GM23338 (cell line): ENCODE data around the gene AACS. TPM values are rescaled to one million over a fixed set of nuclear protein-coding genes. Genes with fewer than 3 reads are reported as not detected.

Experiments
- ATAC-seq: fragments of 200-7000 bp; cut with Tn5 transposase; 3 replicates; pipeline ENCODE4 v1.9.1; 2020
- DNase-seq: peaks from one replicate; pipeline ENCODE4 v3.0.0-alpha.2; 2015; ENCODE audit warnings: low spot score
- H2AFZ ChIP-seq: fragments of 200-600 bp; sonication (generic); 2 replicates; pipeline ENCODE4 v1.8.0; 2016; ENCODE audit warnings: antibody characterized with exemption, mild to moderate bottlenecking, moderate library complexity
- H3F3A ChIP-seq: fragments of 200-600 bp; sonication (generic); replicated peaks from 2 replicates; pipeline ENCODE4 v1.8.0; 2017; ENCODE audit warnings: antibody characterized with exemption, mixed run types, low read depth
- H3K27ac ChIP-seq: fragments of 200-600 bp; sonication (generic); 2 replicates; pipeline ENCODE4 v1.6.1; 2016; ENCODE audit warnings: low read depth
- H3K27me3 ChIP-seq: fragments of 200-600 bp; sonication (generic); 2 replicates; pipeline ENCODE4 v1.8.0; 2016; ENCODE audit warnings: mild to moderate bottlenecking, mixed run types, moderate library complexity; ENCODE audit not compliant: insufficient read depth
- H3K36me3 ChIP-seq: fragments of 200-600 bp; sonication (generic); 2 replicates; pipeline ENCODE4 v1.8.0; 2016; ENCODE audit warnings: mild to moderate bottlenecking; ENCODE audit not compliant: insufficient read depth
- H3K4me1 ChIP-seq: fragments of 200-600 bp; sonication (generic); 2 replicates; pipeline ENCODE4 v1.8.0; 2016; ENCODE audit warnings: mild to moderate bottlenecking, moderate library complexity; ENCODE audit not compliant: insufficient read depth
- H3K4me2 ChIP-seq: fragments of 200-600 bp; sonication (generic); 2 replicates; pipeline ENCODE4 v1.7.1; 2017; ENCODE audit warnings: mixed run types
- H3K4me3 ChIP-seq: fragments of 200-600 bp; sonication (generic); 2 replicates; pipeline ENCODE4 v1.6.1; 2016; ENCODE audit warnings: mixed run types
- H3K79me2 ChIP-seq: fragments of 200-600 bp; sonication (generic); replicated peaks from 2 replicates; pipeline ENCODE4 v1.8.0; 2017; ENCODE audit warnings: mild to moderate bottlenecking; ENCODE audit not compliant: insufficient read depth
- H3K9me2 ChIP-seq: fragments of 200-600 bp; sonication (generic); 2 replicates; pipeline ENCODE4 v1.8.0; 2017; ENCODE audit not compliant: insufficient read depth
- H4K20me1 ChIP-seq: fragments of 200-600 bp; sonication (generic); replicated peaks from 2 replicates; pipeline ENCODE4 v1.8.0; 2017; ENCODE audit warnings: mild to moderate bottlenecking; ENCODE audit not compliant: insufficient read depth
- H3K27ac Mint-ChIP-seq: 2 replicates; pipeline ENCODE4 v1.8.0; 2020; ENCODE audit warnings: inconsistent platforms, mild to moderate bottlenecking, moderate library complexity, mixed read lengths
- H3K27me3 Mint-ChIP-seq: 3 replicates; pipeline ENCODE4 v1.8.0; 2022; ENCODE audit warnings: low read depth, mild to moderate bottlenecking, moderate library complexity, mixed read lengths, inconsistent platforms; ENCODE audit not compliant: insufficient read depth, poor library complexity
- H3K36me3 Mint-ChIP-seq: 3 replicates; pipeline ENCODE4 v1.8.0; 2021; ENCODE audit warnings: low read depth, mild to moderate bottlenecking, inconsistent platforms, moderate library complexity, mixed read lengths
- H3K4me1 Mint-ChIP-seq: 3 replicates; pipeline ENCODE4 v1.8.0; 2020; ENCODE audit warnings: mild to moderate bottlenecking, inconsistent platforms, mixed read lengths
- H3K4me3 Mint-ChIP-seq: 3 replicates; pipeline ENCODE4 v1.8.0; 2021; ENCODE audit warnings: moderate library complexity, mild to moderate bottlenecking, inconsistent platforms, mixed read lengths
- H3K9me3 Mint-ChIP-seq: 3 replicates; pipeline ENCODE4 v1.8.0; 2020; ENCODE audit warnings: moderate library complexity, mild to moderate bottlenecking, inconsistent platforms, mixed read lengths
- CREB1 ChIP-seq: fragments of 250-450 bp; sonication (Bioruptor Pico); IDR thresholded peaks from 2 replicates; pipeline ENCODE4 v1.5.0; 2020; ENCODE audit warnings: low read depth, mild to moderate bottlenecking, moderate library complexity
- CTCF ChIP-seq, 2 experiments: fragments of 200-600 bp in 1 of 2; sonication (generic) in 1 of 2; conservative IDR thresholded peaks; 2 replicates each; pipeline versions ENCODE4 v1.5.1 to v1.6.1; 2016 to 2017; ENCODE audit warnings: antibody characterized with exemption in 2 of 2, low read depth in 2 of 2, mild to moderate bottlenecking in 2 of 2, moderate library complexity in 1 of 2
- ETS1 ChIP-seq: IDR thresholded peaks from 2 replicates; pipeline ENCODE4 v1.6.1; 2016; ENCODE audit warnings: antibody characterized with exemption
- EZH2 ChIP-seq: fragments of 200-600 bp; sonication (generic); IDR thresholded peaks from one replicate; pipeline ENCODE4 v1.8.0; 2017; ENCODE audit warnings: antibody characterized with exemption, mild to moderate bottlenecking, low read depth; ENCODE audit not compliant: unreplicated experiment
- EZH2phosphoT487 ChIP-seq: fragments of 200-600 bp; sonication (generic); IDR thresholded peaks from one replicate; pipeline ENCODE4 v1.8.1; 2018; ENCODE audit warnings: antibody characterized with exemption; ENCODE audit not compliant: unreplicated experiment
- JUNB ChIP-seq: IDR thresholded peaks from one replicate; pipeline ENCODE4 v1.6.1; 2016; ENCODE audit warnings: antibody characterized with exemption; ENCODE audit not compliant: unreplicated experiment
- NANOG ChIP-seq: IDR thresholded peaks from 2 replicates; pipeline ENCODE4 v1.6.1; 2016; ENCODE audit warnings: antibody characterized with exemption, borderline replicate concordance
- POLR2AphosphoS5 ChIP-seq: IDR thresholded peaks from 2 replicates; pipeline ENCODE4 v1.6.1; 2016; ENCODE audit warnings: antibody characterized with exemption, low read depth
- REST ChIP-seq: IDR thresholded peaks from one replicate; pipeline ENCODE4 v1.6.1; 2018; ENCODE audit warnings: antibody characterized with exemption; ENCODE audit not compliant: unreplicated experiment
- STAT1 ChIP-seq: IDR thresholded peaks from one replicate; pipeline ENCODE4 v1.6.1; 2016; ENCODE audit warnings: antibody characterized with exemption; ENCODE audit not compliant: unreplicated experiment
- ZNF114 ChIP-seq: fragments of 250-450 bp; sonication (Bioruptor Pico); IDR thresholded peaks from 2 replicates; pipeline ENCODE4 v1.5.0; 2020; ENCODE audit warnings: mild to moderate bottlenecking, moderate library complexity
- ZNF331 ChIP-seq: fragments of 250-450 bp; sonication (Bioruptor Pico); IDR thresholded peaks from 2 replicates; pipeline ENCODE4 v1.5.0; 2020; ENCODE audit warnings: low read depth, mild to moderate bottlenecking, moderate library complexity
- polyA plus RNA-seq: library from polyadenylated mRNA; unstranded; fragments of >200 nt; fragmentation: Nextera tagmentation; extraction: Ambion mirVana; gene quantifications from 2 replicates; pipeline ENCODE4 v1.2.1, GENCODE V29; 2016
- total RNA-seq: library from RNA; depleted of rRNA; stranded (reverse); fragments of >200 nt; shearing (Covaris generic); gene quantifications from 2 replicates; pipeline ENCODE4 v1.2.3, GENCODE V29; 2014
- TF ChIP-seq, protein P1 (sequence below): fragments of 250-450 bp; sonication (Bioruptor Pico); IDR thresholded peaks from 2 replicates; pipeline ENCODE4 v1.5.0; 2020; ENCODE audit warnings: mild to moderate bottlenecking, moderate library complexity

Gene AACS
- total and polyA plus RNA-seq, 2 experiments from 2014 or later = 31.1 to 64.4 TPM

GRCh38 chr12:125105600-125105999 lies 40.4 kb downstream of the AACS start:
- no peak overlapping the region for H3K27ac Mint-ChIP-seq
- H3K27ac ChIP-seq = no peak overlapping the region
- ATAC-seq = no peak

More at GRCh38 chr12:125105600-125105999, 40.4 kb downstream of the AACS start:
- H3K4me3 Mint-ChIP-seq = no peak overlapping the region
- H3F3A ChIP-seq = 0 out of 2 replicates have a peak, but pooled peaks cover 7% of the 10 kb centered on the region
- H3K27me3 ChIP-seq = no peaks in the 10 kb centered on the region
- H3K79me2 ChIP-seq = no peaks in the 10 kb centered on the region; the same call in none of the 2 replicates
- H3K27me3 Mint-ChIP-seq = peaks cover 4% of the 10 kb centered on the region
- no peak overlapping the region for H3K4me3 ChIP-seq
- H3K4me1 ChIP-seq = no peaks in the 10 kb centered on the region
- H4K20me1 ChIP-seq = 0 out of 2 replicates have a peak, but pooled peaks cover 17% of the 10 kb centered on the region
- peaks cover 20% of the 10 kb centered on the region for H3K4me1 Mint-ChIP-seq
- H3K9me2 ChIP-seq = no peaks in the 10 kb centered on the region
- peaks cover 28% of the 10 kb centered on the region for H3K36me3 ChIP-seq
- no peak for DNase-seq
- peaks cover 3% of the 10 kb centered on the region; the same call in 1 of the 3 replicates for H3K9me3 Mint-ChIP-seq
- TF ChIP-seq STAT1 (no peak), EZH2phosphoT487 (no peak), REST (no peak), NANOG (no peak), JUNB (no peak), POLR2AphosphoS5 (no peak), CTCF (conservative IDR thresholded peaks at IDR 0.05; ENCODE audit: low read depth in 2 of 2) (no peak), EZH2 (no peak), ZNF331 (CRISPR knock-in tag) (no peak), ETS1 (no peak), ZNF114 (no peak), CREB1 (no peak)
- TF ChIP-seq, protein P1, sequence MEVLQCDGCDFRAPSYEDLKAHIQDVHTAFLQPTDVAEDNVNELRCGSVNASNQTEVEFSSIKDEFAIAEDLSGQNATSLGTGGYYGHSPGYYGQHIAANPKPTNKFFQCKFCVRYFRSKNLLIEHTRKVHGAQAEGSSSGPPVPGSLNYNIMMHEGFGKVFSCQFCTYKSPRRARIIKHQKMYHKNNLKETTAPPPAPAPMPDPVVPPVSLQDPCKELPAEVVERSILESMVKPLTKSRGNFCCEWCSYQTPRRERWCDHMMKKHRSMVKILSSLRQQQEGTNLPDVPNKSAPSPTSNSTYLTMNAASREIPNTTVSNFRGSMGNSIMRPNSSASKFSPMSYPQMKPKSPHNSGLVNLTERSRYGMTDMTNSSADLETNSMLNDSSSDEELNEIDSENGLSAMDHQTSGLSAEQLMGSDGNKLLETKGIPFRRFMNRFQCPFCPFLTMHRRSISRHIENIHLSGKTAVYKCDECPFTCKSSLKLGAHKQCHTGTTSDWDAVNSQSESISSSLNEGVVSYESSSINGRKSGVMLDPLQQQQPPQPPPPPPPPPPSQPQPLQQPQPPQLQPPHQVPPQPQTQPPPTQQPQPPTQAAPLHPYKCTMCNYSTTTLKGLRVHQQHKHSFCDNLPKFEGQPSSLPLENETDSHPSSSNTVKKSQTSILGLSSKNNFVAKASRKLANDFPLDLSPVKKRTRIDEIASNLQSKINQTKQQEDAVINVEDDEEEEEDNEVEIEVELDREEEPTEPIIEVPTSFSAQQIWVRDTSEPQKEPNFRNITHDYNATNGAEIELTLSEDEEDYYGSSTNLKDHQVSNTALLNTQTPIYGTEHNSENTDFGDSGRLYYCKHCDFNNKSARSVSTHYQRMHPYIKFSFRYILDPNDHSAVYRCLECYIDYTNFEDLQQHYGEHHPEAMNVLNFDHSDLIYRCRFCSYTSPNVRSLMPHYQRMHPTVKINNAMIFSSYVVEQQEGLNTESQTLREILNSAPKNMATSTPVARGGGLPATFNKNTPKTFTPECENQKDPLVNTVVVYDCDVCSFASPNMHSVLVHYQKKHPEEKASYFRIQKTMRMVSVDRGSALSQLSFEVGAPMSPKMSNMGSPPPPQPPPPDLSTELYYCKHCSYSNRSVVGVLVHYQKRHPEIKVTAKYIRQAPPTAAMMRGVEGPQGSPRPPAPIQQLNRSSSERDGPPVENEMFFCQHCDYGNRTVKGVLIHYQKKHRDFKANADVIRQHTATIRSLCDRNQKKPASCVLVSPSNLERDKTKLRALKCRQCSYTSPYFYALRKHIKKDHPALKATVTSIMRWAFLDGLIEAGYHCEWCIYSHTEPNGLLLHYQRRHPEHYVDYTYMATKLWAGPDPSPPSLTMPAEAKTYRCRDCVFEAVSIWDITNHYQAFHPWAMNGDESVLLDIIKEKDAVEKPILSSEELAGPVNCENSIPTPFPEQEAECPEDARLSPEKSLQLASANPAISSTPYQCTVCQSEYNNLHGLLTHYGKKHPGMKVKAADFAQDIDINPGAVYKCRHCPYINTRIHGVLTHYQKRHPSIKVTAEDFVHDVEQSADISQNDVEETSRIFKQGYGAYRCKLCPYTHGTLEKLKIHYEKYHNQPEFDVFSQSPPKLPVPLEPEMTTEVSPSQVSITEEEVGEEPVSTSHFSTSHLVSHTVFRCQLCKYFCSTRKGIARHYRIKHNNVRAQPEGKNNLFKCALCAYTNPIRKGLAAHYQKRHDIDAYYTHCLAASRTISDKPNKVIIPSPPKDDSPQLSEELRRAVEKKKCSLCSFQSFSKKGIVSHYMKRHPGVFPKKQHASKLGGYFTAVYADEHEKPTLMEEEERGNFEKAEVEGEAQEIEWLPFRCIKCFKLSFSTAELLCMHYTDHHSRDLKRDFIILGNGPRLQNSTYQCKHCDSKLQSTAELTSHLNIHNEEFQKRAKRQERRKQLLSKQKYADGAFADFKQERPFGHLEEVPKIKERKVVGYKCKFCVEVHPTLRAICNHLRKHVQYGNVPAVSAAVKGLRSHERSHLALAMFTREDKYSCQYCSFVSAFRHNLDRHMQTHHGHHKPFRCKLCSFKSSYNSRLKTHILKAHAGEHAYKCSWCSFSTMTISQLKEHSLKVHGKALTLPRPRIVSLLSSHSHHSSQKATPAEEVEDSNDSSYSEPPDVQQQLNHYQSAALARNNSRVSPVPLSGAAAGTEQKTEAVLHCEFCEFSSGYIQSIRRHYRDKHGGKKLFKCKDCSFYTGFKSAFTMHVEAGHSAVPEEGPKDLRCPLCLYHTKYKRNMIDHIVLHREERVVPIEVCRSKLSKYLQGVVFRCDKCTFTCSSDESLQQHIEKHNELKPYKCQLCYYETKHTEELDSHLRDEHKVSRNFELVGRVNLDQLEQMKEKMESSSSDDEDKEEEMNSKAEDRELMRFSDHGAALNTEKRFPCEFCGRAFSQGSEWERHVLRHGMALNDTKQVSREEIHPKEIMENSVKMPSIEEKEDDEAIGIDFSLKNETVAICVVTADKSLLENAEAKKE (CRISPR knock-in tag) = no peak
- no peak overlapping the region for H3K4me2 ChIP-seq
- H3K36me3 Mint-ChIP-seq = peaks cover 38% of the 10 kb centered on the region
- no peak overlapping the region for H2AFZ ChIP-seq
